ENCODE results near the gene INTS2.

GRCh38 chr17:61856035-61856434, 71.7 kb downstream of the INTS2 start:
- TF ChIP-seq CTCF (conservative IDR thresholded peaks at IDR 0.05; ENCODE audit: low read depth, low read length) (no peak), EZH2 (IDR thresholded peaks at IDR 0.05; ENCODE audit: borderline replicate concordance, low read depth, low read length, poor library complexity, severe bottlenecking) (no peak)
